Kidney (tissue), 14 donors: ENCODE results near the gene LRRC55. TPM values are rescaled to one million over a fixed set of nuclear protein-coding genes. Genes with fewer than 3 reads are reported as not detected.

Experiments
- DNase-seq, 5 donors: peaks; one replicate each; pipeline ENCODE4 v3.0.0-alpha.2; 2013 to 2020
- FAIRE-seq: peaks from 2 replicates; lab custom pipeline; 2012; peaks lifted over from hg19 to GRCh38; lab: Jason Lieb, UNC
- H3K27ac ChIP-seq, 2 donors: one replicate each; pipeline ENCODE4 v1.7.0; 2013; ENCODE audit warnings: low read depth in 2 of 2, low read length in 2 of 2, inconsistent platforms in 1 of 2
- H3K27me3 ChIP-seq: one replicate; pipeline ENCODE4 v1.7.1; 2013; ENCODE audit warnings: low read length, inconsistent platforms; ENCODE audit not compliant: control insufficient read depth, insufficient read depth
- H3K36me3 ChIP-seq, 3 donors: one replicate each; pipeline versions ENCODE4 v1.7.0 to v1.7.1; 2013; ENCODE audit warnings: low read length in 3 of 3, control low read depth in 1 of 3, inconsistent platforms in 1 of 3; ENCODE audit not compliant: insufficient read depth in 3 of 3, control insufficient read depth in 2 of 3
- H3K4me1 ChIP-seq, 3 donors: one replicate each; pipeline versions ENCODE4 v1.7.0 to v1.7.1; 2013; ENCODE audit warnings: low read length in 3 of 3, inconsistent platforms in 1 of 3, low read depth in 1 of 3; ENCODE audit not compliant: control insufficient read depth in 2 of 3, insufficient read depth in 2 of 3
- H3K4me3 ChIP-seq, 3 donors: one replicate each; pipeline versions ENCODE4 v1.7.0 to v1.8.1; 2013; ENCODE audit warnings: low read length in 3 of 3, control low read depth in 1 of 3, inconsistent platforms in 1 of 3
- H3K9ac ChIP-seq, 3 donors: one replicate each; pipeline versions ENCODE4 v1.7.0 to v1.7.1; 2013; ENCODE audit warnings: low read length in 3 of 3, control low read depth in 1 of 3, inconsistent platforms in 1 of 3
- H3K9me3 ChIP-seq, 3 donors: one replicate each; pipeline versions ENCODE4 v1.7.0 to v1.7.1; 2013; ENCODE audit warnings: low read length in 3 of 3, control low read depth in 1 of 3, inconsistent platforms in 1 of 3; ENCODE audit not compliant: control insufficient read depth in 2 of 3, insufficient read depth in 1 of 3
- CTCF ChIP-seq: IDR thresholded peaks from 3 replicates; pipeline ENCODE4 v1.5.1; 2012; ENCODE audit warnings: mild to moderate bottlenecking, moderate library complexity, borderline replicate concordance; ENCODE audit not compliant: insufficient read depth; ENCODE audit errors: extremely low read depth
- intact Hi-C: fragments of 100-400 bp; cut with DNase I; formaldehyde crosslinking; loops from one replicate; pipeline ENCODE4 v1.11.1; 2022
- polyA plus RNA-seq: library from polyadenylated mRNA; stranded (reverse); fragments of 350-450 nt; fragmentation: Illumina TruSeq; extraction: RNeasy Lipid Tissue Mini Kit (QIAGEN cat#74804); gene quantifications from one replicate; pipeline ENCODE4 v1.2.3, GENCODE V29; 2014; ENCODE audit warnings: low read depth, low replicate concordance; ENCODE audit not compliant: insufficient read depth
- total RNA-seq: library from RNA; stranded (reverse); fragmentation: NEBNext Ultra II Directional; extraction: Animal tissue kit (Norgen Biotek cat#: 25700); gene quantifications from one replicate; pipeline ENCODE4 v1.2.1, GENCODE V29; 2021
- donor health status: control.
- donor health status: control.
- donor health status: control.
- donor health status: control.
- donor health status: control.
- donor health status: DM: yes; HTN: yes; CAD: no.
- donor health status: Normal renal cell carcinoma (clear cell type).

LRRC55 gene
- total and polyA plus RNA-seq, 2 donors from 2014 or later: 0.09 TPM; not detected in 1

- FAIRE-seq: no peak
- Histone ChIP-seq H3K36me3 (no peaks in the 10 kb centered on the region), H3K4me3 (no peak overlapping the region), H3K9ac (no peak overlapping the region), H3K27me3 (no peaks in the 10 kb centered on the region), H3K27ac (no peak overlapping the region), H3K4me1 (no peaks in the 10 kb centered on the region), H3K9me3 (no peaks in the 10 kb centered on the region)
- TF ChIP-seq CTCF: no peak
- DNase-seq: no peak
- intact Hi-C loops: no loop called here
These were observed 7.1 kb upstream of the LRRC55 start for GRCh38 chr11:57174656-57175055.

- Histone ChIP-seq H3K36me3 (no peaks in the 10 kb centered on the region), H3K9me3 (no peaks in the 10 kb centered on the region), H3K27ac (no peak overlapping the region), H3K27me3 (no peaks in the 10 kb centered on the region), H3K9ac (no peak overlapping the region), H3K4me1 (no peaks in the 10 kb centered on the region), H3K4me3 (no peak overlapping the region)
- DNase-seq: peak in 1 of 5 donors; percentile 11
- FAIRE-seq: peak; percentile 42
- no peak for TF ChIP-seq CTCF
- intact Hi-C loops: no loop called here
These were observed 6.3 kb upstream of the LRRC55 start for GRCh38 chr11:57175478-57175877.

- no peaks in the 10 kb centered on the region for H3K4me1 ChIP-seq
- H3K9me3 ChIP-seq: no peaks in the 10 kb centered on the region
- DNase-seq (no peak), FAIRE-seq (no peak)
- no peak for TF ChIP-seq CTCF
- no peak overlapping the region for H3K9ac ChIP-seq
- no peaks in the 10 kb centered on the region for H3K27me3 ChIP-seq
- intact Hi-C loops: no loop called here
- H3K27ac ChIP-seq: no peak overlapping the region
- no peaks in the 10 kb centered on the region for H3K36me3 ChIP-seq
- H3K4me3 ChIP-seq: no peak overlapping the region
These were observed 3.4 kb upstream of the LRRC55 start for GRCh38 chr11:57178334-57178733.

- Histone ChIP-seq H3K36me3 (no peaks in the 10 kb centered on the region), H3K4me3 (no peak overlapping the region), H3K27me3 (no peaks in the 10 kb centered on the region), H3K27ac (no peak overlapping the region), H3K4me1 (no peaks in the 10 kb centered on the region), H3K9ac (no peak overlapping the region), H3K9me3 (no peaks in the 10 kb centered on the region)
- TF ChIP-seq CTCF: no peak
- FAIRE-seq (no peak), DNase-seq (peak in 1 of 5 donors; percentile 20)
- intact Hi-C loops: no loop called here
These were observed 2.1 kb upstream of the LRRC55 start for GRCh38 chr11:57179681-57180080.
